CD4-positive, CD25-positive, alpha-beta regulatory T cell (primary cell): Measurements from ENCODE around the gene VPS9D1. TPM values are rescaled to one million over a fixed set of nuclear protein-coding genes. Genes with fewer than 3 reads are reported as not detected.
A peak's percentile ranks its signal among the peaks of the same experiment; 100 is the strongest.

Source experiments
- ATAC-seq, 2 donors: fragments of 150-1000 bp; cut with Tn5 transposase; one replicate each; pipeline ENCODE4 v1.10.0; 2021; ENCODE audit warnings: low read depth in 2 of 2, moderate number of reproducible peaks in 2 of 2, moderate library complexity in 1 of 2
- DNase-seq, 3 donors: peaks; one replicate each; pipeline versions ENCODE4 v3.0.0 to v3.0.0-alpha.2; 2012 to 2022; ENCODE audit warnings: mixed read lengths in 1 of 3
- H3K27ac ChIP-seq: one replicate; pipeline ENCODE4 v1.7.0; 2013; ENCODE audit warnings: mild to moderate bottlenecking, low read length; ENCODE audit not compliant: insufficient read depth, poor library complexity, severe bottlenecking
- H3K27me3 ChIP-seq: one replicate; pipeline ENCODE4 v1.7.0; 2013; ENCODE audit warnings: low read length; ENCODE audit not compliant: control insufficient read depth, insufficient read depth
- H3K36me3 ChIP-seq: one replicate; pipeline ENCODE4 v1.7.0; 2013; ENCODE audit warnings: mild to moderate bottlenecking, low read length, moderate library complexity; ENCODE audit not compliant: control insufficient read depth, insufficient read depth
- H3K4me1 ChIP-seq: 2 replicates; pipeline ENCODE4 v1.7.0; 2013; ENCODE audit warnings: mild to moderate bottlenecking, low read length; ENCODE audit not compliant: insufficient read depth, control insufficient read depth, poor library complexity, severe bottlenecking
- H3K4me3 ChIP-seq: one replicate; pipeline ENCODE4 v1.7.0; 2013; ENCODE audit warnings: low read depth, mild to moderate bottlenecking, low read length, moderate library complexity
- H3K9me3 ChIP-seq, 2 experiments: 1 replicate in 1 of 2; 2 replicates in 1 of 2; pipeline ENCODE4 v1.7.0; 2013; ENCODE audit warnings: low read length in 2 of 2, mild to moderate bottlenecking in 1 of 2, moderate library complexity in 1 of 2; ENCODE audit not compliant: control insufficient read depth in 2 of 2
- H3K27ac Mint-ChIP-seq, 3 donors: one replicate each; pipeline ENCODE4 v1.8.0; 2020 to 2022; ENCODE audit warnings: mild to moderate bottlenecking in 3 of 3, mixed read lengths in 3 of 3, moderate library complexity in 2 of 3
- H3K27me3 Mint-ChIP-seq: one replicate; pipeline ENCODE4 v1.8.0; 2022; ENCODE audit warnings: mild to moderate bottlenecking, mixed read lengths
- H3K36me3 Mint-ChIP-seq: one replicate; pipeline ENCODE4 v1.8.0; 2020; ENCODE audit warnings: mixed read lengths
- H3K4me1 Mint-ChIP-seq, 4 donors: one replicate each; pipeline ENCODE4 v1.8.0; 2020 to 2022; ENCODE audit warnings: mixed read lengths in 4 of 4, mild to moderate bottlenecking in 1 of 4
- H3K4me3 Mint-ChIP-seq, 4 donors: one replicate each; pipeline ENCODE4 v1.8.0; 2020 to 2022; ENCODE audit warnings: mild to moderate bottlenecking in 4 of 4, mixed read lengths in 4 of 4, moderate library complexity in 3 of 4
- H3K9me3 Mint-ChIP-seq, 7 donors: one replicate each; pipeline ENCODE4 v1.8.0; 2020 to 2022; ENCODE audit warnings: mixed read lengths in 7 of 7, mild to moderate bottlenecking in 3 of 7, moderate library complexity in 2 of 7
- polyA plus RNA-seq, 4 donors: library from polyadenylated mRNA; unstranded; fragments of 300-500 nt; fragmentation: Illumina TruSeq; gene quantifications; one replicate each; pipeline ENCODE4 v1.2.3, GENCODE V29; 2021
- total RNA-seq: library from RNA; stranded (reverse); gene quantifications from one replicate; pipeline ENCODE4 v1.2.3, GENCODE V29; 2022

Gene VPS9D1
- total and polyA plus RNA-seq, 5 donors from 2014 or later: 0.13 to 22.0 (median 0.35) TPM

GRCh38 chr16:89706518-89707260 is 14.0 kb downstream of the VPS9D1 start:
- Histone ChIP-seq H3K9me3 (no peaks in the 10 kb centered on the region), H3K27me3 (no peaks in the 10 kb centered on the region), H3K36me3 (no peaks in the 10 kb centered on the region), H3K4me3 (no peak overlapping the region), H3K4me1 (peaks cover 18% of the 10 kb centered on the region), H3K27ac (no peak overlapping the region)
- Mint-ChIP-seq H3K4me3 (no peak overlapping the region), H3K36me3 (no peaks in the 10 kb centered on the region), H3K4me1 (peaks cover 0 to 23% (median 11%) of the 10 kb centered on the region in 4 donors), H3K9me3 (no peaks in the 10 kb centered on the region), H3K27ac (no peak overlapping the region), H3K27me3 (no peaks in the 10 kb centered on the region)
- no peak for ATAC-seq
- DNase-seq: no peak

GRCh38 chr16:89705006-89705405 is 15.7 kb downstream of the VPS9D1 start:
- no peak for ATAC-seq
- no peaks in the 10 kb centered on the region for H3K9me3 ChIP-seq
- Mint-ChIP-seq H3K27ac (no peak overlapping the region), H3K4me1 (peaks cover 0 to 23% (median 12%) of the 10 kb centered on the region in 4 donors), H3K36me3 (no peaks in the 10 kb centered on the region), H3K9me3 (no peaks in the 10 kb centered on the region), H3K4me3 (no peak overlapping the region), H3K27me3 (no peaks in the 10 kb centered on the region)
- DNase-seq: no peak
- no peak overlapping the region for H3K27ac ChIP-seq
- H3K27me3 ChIP-seq: no peaks in the 10 kb centered on the region
- no peaks in the 10 kb centered on the region for H3K36me3 ChIP-seq
- H3K4me1 ChIP-seq: peaks cover 29% of the 10 kb centered on the region
- H3K4me3 ChIP-seq: no peak overlapping the region

- H3K4me3 Mint-ChIP-seq: peak overlapping the region in 1 of 4 donors; percentile 83
- no peaks in the 10 kb centered on the region for H3K9me3 Mint-ChIP-seq
- H3K4me3 ChIP-seq: no peak overlapping the region
- peaks cover 34% of the 10 kb centered on the region for H3K4me1 ChIP-seq
- H3K27me3 ChIP-seq: no peaks in the 10 kb centered on the region
- no peaks in the 10 kb centered on the region for H3K27me3 Mint-ChIP-seq
- ATAC-seq: no peak
- no peaks in the 10 kb centered on the region for H3K9me3 ChIP-seq
- no peak overlapping the region for H3K27ac ChIP-seq
- peaks cover 0 to 27% (median 14%) of the 10 kb centered on the region in 4 donors for H3K4me1 Mint-ChIP-seq
- H3K27ac Mint-ChIP-seq: no peak overlapping the region
- H3K36me3 Mint-ChIP-seq: no peaks in the 10 kb centered on the region
- H3K36me3 ChIP-seq: no peaks in the 10 kb centered on the region
- DNase-seq: no peak
Measured at GRCh38 chr16:89704281-89704680, 16.4 kb downstream of the VPS9D1 start.

GRCh38 chr16:89701425-89702406 is 19.0 kb downstream of the VPS9D1 start, which contains the start of gene SPATA2L:
SPATA2L (minus strand) TSS chr16:89701705; CDS start chr16:89701232, 473 bp downstream.
- Histone ChIP-seq H3K27me3 (no peaks in the 10 kb centered on the region), H3K4me3 (peak within 1 kb of the TSS; percentile 57), H3K36me3 (no peaks in the 10 kb centered on the region), H3K27ac (peak within 1 kb of the TSS; percentile 88), H3K4me1 (peaks cover 38% of the 10 kb centered on the region), H3K9me3 (no peaks in the 10 kb centered on the region)
- peak; percentile 96 to 100 (median 98) for DNase-seq
- Mint-ChIP-seq H3K4me1 (peaks cover 0 to 35% (median 14%) of the 10 kb centered on the region in 4 donors), H3K36me3 (no peaks in the 10 kb centered on the region), H3K9me3 (no peaks in the 10 kb centered on the region), H3K27me3 (no peaks in the 10 kb centered on the region), H3K4me3 (peak within 1 kb of the TSS; percentile 78 to 94 (median 84)), H3K27ac (peak within 1 kb of the TSS; percentile 74 to 88 (median 82))
- ATAC-seq: peak; percentile 80 to 82

- Mint-ChIP-seq H3K4me1 (peaks cover 0 to 36% (median 10%) of the 10 kb centered on the region in 4 donors), H3K36me3 (no peaks in the 10 kb centered on the region), H3K4me3 (peak overlapping the region; percentile 78 to 94 (median 84)), H3K9me3 (no peaks in the 10 kb centered on the region), H3K27me3 (no peaks in the 10 kb centered on the region), H3K27ac (peak overlapping the region in 2 of 3 donors; percentile 71 to 88)
- DNase-seq (peak; percentile 38 to 61 (median 60)), ATAC-seq (peak; percentile 9 to 12)
- H3K27me3 ChIP-seq: no peaks in the 10 kb centered on the region
- peak overlapping the region; percentile 57 for H3K4me3 ChIP-seq
- H3K27ac ChIP-seq: peak overlapping the region; percentile 88
- no peaks in the 10 kb centered on the region for H3K9me3 ChIP-seq
- H3K36me3 ChIP-seq: no peaks in the 10 kb centered on the region
- H3K4me1 ChIP-seq: peaks cover 41% of the 10 kb centered on the region
Measured at GRCh38 chr16:89700649-89701424, 19.9 kb downstream of the VPS9D1 start.

DNA sequence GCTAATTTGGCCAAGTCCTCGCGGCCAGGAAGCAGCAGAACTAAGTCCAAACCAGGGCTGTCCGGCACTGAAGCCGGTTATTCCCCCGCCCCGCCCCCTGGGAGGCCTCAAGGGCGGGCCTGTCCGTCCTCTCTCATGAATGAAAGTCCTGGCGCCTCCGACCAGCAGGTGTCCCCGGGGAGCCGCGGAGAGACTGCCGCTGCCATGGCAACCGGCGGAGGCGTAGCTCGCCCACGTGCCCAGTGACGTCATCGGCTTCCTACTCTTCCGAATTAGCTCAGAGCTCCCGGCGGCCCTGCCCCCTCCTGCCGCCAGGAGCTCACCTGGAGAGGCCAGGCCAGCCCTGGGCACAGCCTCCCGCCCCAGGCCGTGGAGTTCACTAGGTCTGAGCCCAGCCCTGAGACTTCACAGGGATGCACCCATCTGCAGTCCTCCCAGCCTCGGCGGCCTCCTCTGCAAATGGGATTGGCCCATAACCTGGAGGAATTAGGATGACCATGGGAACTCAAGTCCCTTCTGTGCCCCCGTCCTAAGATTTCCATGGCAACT is 20.5 kb downstream of the VPS9D1 start:
- H3K36me3 ChIP-seq: no peaks in the 10 kb centered on the region
- no peaks in the 10 kb centered on the region for H3K9me3 ChIP-seq
- peak overlapping the region; percentile 57 for H3K4me3 ChIP-seq
- ATAC-seq (peak; percentile 22 to 28), DNase-seq (peak; percentile 92 to 96 (median 94))
- H3K9me3 Mint-ChIP-seq: no peaks in the 10 kb centered on the region
- H3K27me3 Mint-ChIP-seq: no peaks in the 10 kb centered on the region
- H3K27ac Mint-ChIP-seq: peak overlapping the region; percentile 9 to 81 (median 71)
- no peaks in the 10 kb centered on the region for H3K36me3 Mint-ChIP-seq
- H3K4me1 ChIP-seq: peaks cover 41% of the 10 kb centered on the region
- H3K27me3 ChIP-seq: no peaks in the 10 kb centered on the region
- peak overlapping the region; percentile 88 for H3K27ac ChIP-seq
- H3K4me1 Mint-ChIP-seq: peaks cover 0 to 35% (median 8%) of the 10 kb centered on the region in 4 donors
- H3K4me3 Mint-ChIP-seq: peak overlapping the region; percentile 78 to 94 (median 81)
